ENCODE measurements around the gene WWOX. TPM values are rescaled to one million over a fixed set of nuclear protein-coding genes. Genes with fewer than 3 reads are reported as not detected.

WWOX gene
- total RNA-seq, 1 donor from 2014 or later, result 15.8 TPM

- no peak for DNase-seq (ENCODE audit: low spot score)
Observed at GRCh38 chr16:78431004-78431670, 331.7 kb downstream of the WWOX start.

DNA sequence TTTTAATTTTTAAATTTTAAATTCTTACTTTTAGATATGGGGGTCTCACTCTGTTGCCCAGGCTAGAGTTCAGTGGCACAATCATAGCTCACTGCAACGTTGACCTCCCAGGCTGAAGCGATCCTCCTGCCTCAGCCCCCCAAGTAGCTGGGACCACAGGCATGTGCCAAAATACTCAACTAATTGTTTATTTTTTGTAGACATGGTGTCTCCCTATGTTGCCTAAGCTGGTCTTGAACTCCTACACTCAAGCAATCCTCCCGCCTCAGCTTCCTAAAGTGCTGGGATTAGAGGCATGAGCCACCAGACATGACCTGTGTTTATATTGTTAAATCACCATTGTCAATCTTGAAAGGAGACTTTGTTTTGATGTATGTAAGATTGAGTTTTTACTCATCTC, 332.2 kb downstream of the WWOX start:
- no peak for DNase-seq (ENCODE audit: low spot score)

- DNase-seq (ENCODE audit: low spot score), result no peak
Observed at GRCh38 chr16:78432451-78432850, 333.0 kb downstream of the WWOX start.

GRCh38 chr16:78433116-78433515, 333.7 kb downstream of the WWOX start:
- DNase-seq (ENCODE audit: low spot score), result no peak

GRCh38 chr16:78434401-78434800, 334.9 kb downstream of the WWOX start:
- no peak for DNase-seq (ENCODE audit: low spot score)

GRCh38 chr16:78435260-78435659, 335.8 kb downstream of the WWOX start:
- no peak for DNase-seq (ENCODE audit: low spot score)

- DNase-seq (ENCODE audit: low spot score), result no peak
Observed at GRCh38 chr16:78436023-78436422, 336.6 kb downstream of the WWOX start.

- no peak for DNase-seq (ENCODE audit: low spot score)
Observed at GRCh38 chr16:78436846-78437245, 337.4 kb downstream of the WWOX start.

GRCh38 chr16:78437352-78437968, 338.0 kb downstream of the WWOX start:
- DNase-seq (ENCODE audit: low spot score), result no peak

DNA sequence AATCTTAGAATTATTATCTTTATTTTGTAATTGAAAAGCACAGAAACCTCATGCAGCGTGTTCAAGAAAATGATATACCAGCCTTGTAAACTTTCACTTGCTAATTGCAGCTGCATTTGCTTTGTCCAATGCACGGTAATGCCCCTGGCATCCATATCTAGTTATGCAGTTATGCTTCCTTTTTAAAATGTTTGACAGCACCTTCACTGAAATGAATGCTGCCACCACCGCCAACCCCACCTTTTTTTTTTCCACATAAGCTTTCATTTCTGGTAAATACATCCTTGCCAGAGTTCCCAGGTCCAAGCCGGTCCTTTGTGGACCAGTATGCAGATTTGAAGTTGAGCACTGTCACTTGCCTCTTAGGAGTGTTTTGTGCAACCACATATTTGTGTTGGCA, 338.8 kb downstream of the WWOX start:
- DNase-seq (ENCODE audit: low spot score), result no peak

GRCh38 chr16:78438632-78439031, 339.2 kb downstream of the WWOX start:
- DNase-seq (ENCODE audit: low spot score), result no peak

DNA sequence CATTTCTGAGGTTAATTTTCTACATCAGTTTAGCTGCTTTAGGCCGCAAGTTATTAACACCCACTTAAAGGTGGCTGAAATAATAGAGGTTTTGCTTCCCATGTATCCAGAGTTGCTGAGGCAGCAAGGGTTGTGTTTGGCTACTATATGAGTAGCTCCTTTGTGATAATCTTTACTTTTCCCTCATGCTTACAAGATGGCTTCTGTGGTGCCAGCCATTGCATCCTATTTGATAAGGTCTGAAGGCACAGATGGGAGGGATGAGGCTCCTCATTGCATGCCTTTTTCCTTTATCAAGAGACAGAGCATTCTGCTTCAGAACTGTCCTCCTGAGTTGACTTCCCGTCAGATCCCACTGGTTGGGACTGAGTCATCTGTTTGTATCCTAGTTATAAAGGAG, 340.2 kb downstream of the WWOX start:
- DNase-seq (ENCODE audit: low spot score), result no peak

- DNase-seq (ENCODE audit: low spot score), result no peak
Observed at GRCh38 chr16:78441298-78441697, 341.8 kb downstream of the WWOX start.

- no peak for DNase-seq (ENCODE audit: low spot score)
Observed at GRCh38 chr16:78443542-78444364, 344.3 kb downstream of the WWOX start.

DNA sequence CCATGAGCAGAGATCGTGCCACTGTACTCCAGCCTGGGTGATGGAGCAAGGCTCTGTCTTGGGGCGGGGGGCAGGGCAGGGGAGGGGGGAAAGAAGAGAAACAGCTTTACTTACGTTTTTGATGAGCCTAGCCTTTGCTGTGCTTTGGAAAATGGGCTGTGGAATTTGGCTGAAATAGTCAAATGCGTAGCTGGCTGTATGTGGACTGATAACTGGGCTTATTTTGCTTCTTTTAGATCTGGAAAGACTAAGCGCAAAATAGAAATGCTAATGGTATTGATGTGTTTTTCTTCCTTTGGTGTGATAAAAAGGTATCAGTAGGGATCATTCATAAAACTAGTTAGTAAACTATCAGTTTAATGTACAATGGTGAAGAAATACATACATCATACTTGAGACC, 346.4 kb downstream of the WWOX start:
- no peak for DNase-seq (ENCODE audit: low spot score)

DNA sequence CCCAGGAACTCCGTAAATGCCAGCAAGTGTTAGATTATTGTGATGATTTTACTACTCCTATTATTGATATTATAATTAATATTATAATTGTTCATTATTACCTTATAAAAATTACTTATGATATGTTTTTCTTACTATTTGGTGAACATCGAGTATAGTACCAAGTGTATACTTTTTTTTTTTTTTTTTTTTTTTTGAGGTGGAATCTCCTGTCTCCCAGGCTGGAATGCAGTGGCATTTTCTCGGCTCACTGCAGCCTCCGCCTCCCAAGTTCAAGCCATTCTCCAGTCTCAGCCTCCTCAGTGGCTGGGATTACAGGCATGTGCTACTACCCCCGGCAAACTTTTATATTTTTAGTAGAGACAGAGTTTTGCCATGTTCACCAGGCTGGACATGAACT, 347.0 kb downstream of the WWOX start:
- no peak for DNase-seq (ENCODE audit: low spot score)

- DNase-seq (ENCODE audit: low spot score), result no peak
Observed at GRCh38 chr16:78446992-78447563, 347.6 kb downstream of the WWOX start.

DNA sequence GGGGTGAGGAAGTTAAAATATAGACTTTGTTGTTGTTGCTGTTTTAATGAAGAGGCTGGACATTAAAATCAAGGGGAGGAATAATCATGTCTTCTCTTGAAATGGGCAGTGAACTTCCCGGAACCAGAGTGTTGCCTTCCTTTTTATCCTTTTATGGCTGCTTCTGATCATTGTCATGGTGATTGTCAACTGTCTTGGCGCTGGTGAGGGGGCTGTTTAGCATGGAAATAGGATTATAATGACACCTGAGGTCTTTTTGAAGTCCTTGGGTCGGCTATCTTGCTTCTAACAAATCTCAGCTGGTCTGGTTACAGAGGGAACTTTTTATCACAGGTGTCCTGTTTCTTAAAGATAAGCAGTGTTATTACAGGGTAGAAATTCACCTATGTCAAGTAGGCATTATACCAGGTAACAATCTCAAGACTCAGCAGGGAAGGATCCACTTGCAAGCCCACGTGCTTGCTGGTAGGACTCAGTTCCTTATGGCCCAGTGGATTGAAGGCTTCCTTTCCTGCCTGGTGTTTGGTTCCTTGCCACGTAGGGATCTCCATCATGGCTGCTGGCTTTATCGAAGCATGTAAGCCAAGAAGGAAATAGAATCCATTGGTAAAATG, 349.3 kb downstream of the WWOX start:
- no peak for DNase-seq (ENCODE audit: low spot score)

- DNase-seq (ENCODE audit: low spot score), result no peak
Observed at GRCh38 chr16:78450255-78450654, 350.8 kb downstream of the WWOX start.

GRCh38 chr16:78452025-78452555, 352.6 kb downstream of the WWOX start:
- no peak for DNase-seq (ENCODE audit: low spot score)

DNA sequence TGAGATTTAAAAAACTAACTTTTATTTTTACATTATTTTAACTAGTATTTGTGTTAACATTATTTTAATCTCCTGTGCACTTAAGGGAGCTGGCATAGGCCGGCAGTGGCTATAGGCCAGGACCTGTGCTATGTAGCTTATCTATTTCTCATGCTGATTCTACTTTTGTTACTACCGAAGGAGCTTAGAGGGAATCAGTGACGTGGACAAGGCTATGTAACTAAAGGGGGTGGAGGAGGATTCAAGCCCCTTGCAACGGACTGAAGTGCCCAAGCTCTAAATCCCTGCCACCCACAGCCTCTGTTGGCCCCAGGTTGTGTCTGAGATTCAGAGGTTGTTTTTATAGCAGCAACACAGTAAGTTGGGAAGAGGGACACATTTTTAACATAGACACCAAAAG, 356.4 kb downstream of the WWOX start:
- no peak for DNase-seq (ENCODE audit: low spot score)

Data from mesenteric fat pad (tissue), 1 donor.